ENCODE data around the gene ITGA11. TPM values are rescaled to one million over a fixed set of nuclear protein-coding genes. Genes with fewer than 3 reads are reported as not detected.

The ITGA11 gene
- total and polyA plus RNA-seq, 2 of the 4 experiments (the other 2 are of a cell fraction), result 4.1 to 6.6 TPM

DNA sequence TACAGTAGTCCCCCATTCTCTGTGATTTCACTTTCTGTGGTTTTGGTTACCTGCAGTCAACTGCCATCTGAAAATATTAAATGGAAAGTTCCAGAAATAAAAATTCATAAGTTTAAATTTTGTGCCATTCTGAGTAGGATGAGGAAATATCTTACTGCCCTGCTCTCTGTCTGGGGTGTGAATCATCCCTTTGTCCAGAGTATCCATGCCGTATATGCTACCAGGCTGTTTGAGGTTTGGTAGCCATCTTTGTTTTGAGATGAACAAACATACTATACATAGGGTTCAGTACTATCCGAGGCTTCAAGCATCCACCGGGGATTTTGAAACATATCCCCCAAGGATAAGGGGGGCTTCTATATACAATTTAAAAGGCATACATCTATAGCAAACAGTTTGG lies 170.7 kb downstream of the ITGA11 start:
- no peaks in the 10 kb centered on the region for H3K36me3 ChIP-seq (ENCODE audit: control insufficient read depth, insufficient read depth, low read length)
- BruUV-seq (replicated peaks), result no TSS peak
- H2BK5ac ChIP-seq (ENCODE audit: low read depth, low read length, poor library complexity, severe bottlenecking), result no peak overlapping the region
- no peak overlapping the region for H3K27ac ChIP-seq (ENCODE audit: insufficient read depth, low read length)
- TF ChIP-seq RCOR1 (IDR thresholded peaks at IDR 0.05; ENCODE audit: insufficient replicate concordance, low read length) (no peak), BHLHE40 (IDR thresholded peaks at IDR 0.05; ENCODE audit: low read depth, low read length) (no peak), CHD1 (IDR thresholded peaks at IDR 0.05; ENCODE audit: low read depth, low read length) (no peak), SMC3 (IDR thresholded peaks at IDR 0.05; ENCODE audit: low read depth, low read length) (no peak), RAD21 (IDR thresholded peaks at IDR 0.05; ENCODE audit: low read length) (no peak), NFE2L2 (IDR thresholded peaks at IDR 0.05; ENCODE audit: low read depth, low read length) (no peak), FOS (IDR thresholded peaks at IDR 0.05; ENCODE audit: low read depth, low read length) (no peak), MAFK (IDR thresholded peaks at IDR 0.05; ENCODE audit: low read depth, low read length) (no peak), CEBPB (IDR thresholded peaks at IDR 0.05; ENCODE audit: low read depth, low read length) (no peak), POLR2A (IDR thresholded peaks at IDR 0.05; ENCODE audit: low read depth, low read length) (no peak), MXI1 (IDR thresholded peaks at IDR 0.05; ENCODE audit: borderline replicate concordance, low read depth, low read length) (no peak)
- TF ChIP-seq, protein P1, sequence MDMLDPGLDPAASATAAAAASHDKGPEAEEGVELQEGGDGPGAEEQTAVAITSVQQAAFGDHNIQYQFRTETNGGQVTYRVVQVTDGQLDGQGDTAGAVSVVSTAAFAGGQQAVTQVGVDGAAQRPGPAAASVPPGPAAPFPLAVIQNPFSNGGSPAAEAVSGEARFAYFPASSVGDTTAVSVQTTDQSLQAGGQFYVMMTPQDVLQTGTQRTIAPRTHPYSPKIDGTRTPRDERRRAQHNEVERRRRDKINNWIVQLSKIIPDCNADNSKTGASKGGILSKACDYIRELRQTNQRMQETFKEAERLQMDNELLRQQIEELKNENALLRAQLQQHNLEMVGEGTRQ (IDR thresholded peaks at IDR 0.05; ENCODE audit: low read depth, low read length), result no peak
- no peak overlapping the region for H3K56ac ChIP-seq (ENCODE audit: extremely low read depth, insufficient read depth, low read length)
- no CpG with 5 or more reads among the region's 3 CpGs for WGBS, 2 experiments (ENCODE audit: extremely low coverage in 2 of 2, insufficient read length in 1 of 2)
- H3K4me3 ChIP-seq (ENCODE audit: insufficient read depth, low read depth, low read length), result no peak overlapping the region
- POLR2A ChIA-PET (ENCODE audit: unreplicated experiment), result no interaction called here
- no peak overlapping the region for H2BK120ac ChIP-seq (ENCODE audit: low read depth, low read length)
- CTCF ChIA-PET, result no interaction called here
- H4K5ac ChIP-seq (ENCODE audit: low read depth, low read length), result no peak overlapping the region
- H4K8ac ChIP-seq (ENCODE audit: low read depth in 2 of 2, low read length in 2 of 2), result no peak overlapping the region
- no peaks in the 10 kb centered on the region for H3K9me3 ChIP-seq (ENCODE audit: control insufficient read depth, insufficient read depth, low read length)
- no peak overlapping the region for H4K91ac ChIP-seq (ENCODE audit: insufficient read depth, low read depth, low read length)
- in situ Hi-C loops (cut with MboI; ENCODE audit: low sequenced_read_pairs) (no loop called here), dilution Hi-C loops (cut with HindIII; ENCODE audit: low sequenced_read_pairs, unreplicated experiment) (no loop called here), intact Hi-C loops (cut with micrococcal nuclease) (no loop called here)
- no peak overlapping the region for H3K4me2 ChIP-seq (ENCODE audit: low read depth, low read length)
- H3K14ac ChIP-seq (replicated peaks; ENCODE audit: low read depth, low read length), result no peak overlapping the region
- H3K4ac ChIP-seq (ENCODE audit: low read depth, low read length), result no peak overlapping the region
- DNase-seq (no peak), ATAC-seq (ENCODE audit: low read depth) (no peak)
- no peak overlapping the region for H2AFZ ChIP-seq (replicated peaks; ENCODE audit: low read length, poor library complexity)
- H3K23ac ChIP-seq (ENCODE audit: low read depth, low read length), result no peak overlapping the region
- 0 out of 2 replicates have a peak, but pooled peaks cover 1% of the 10 kb centered on the region for H3K27me3 ChIP-seq (ENCODE audit: control insufficient read depth, insufficient read depth, low read length)
- no peaks in the 10 kb centered on the region for H3K9me1 ChIP-seq (ENCODE audit: insufficient read depth, low read length)
- H4K20me1 ChIP-seq (ENCODE audit: insufficient read depth, low read length), result no peaks in the 10 kb centered on the region
- H2AK5ac ChIP-seq (ENCODE audit: low read depth, low read length), result no peak overlapping the region
- no peaks in the 10 kb centered on the region; the same call in 1 of the 2 replicates for H3K4me1 ChIP-seq (ENCODE audit: control insufficient read depth, insufficient read depth, low read length)
- H3K79me1 ChIP-seq (ENCODE audit: low read depth in 1 of 2, low read length in 2 of 2), result no peaks in the 10 kb centered on the region
- H2AK9ac ChIP-seq (replicated peaks; ENCODE audit: low read depth, low read length, poor library complexity), result no peak overlapping the region
- no peak overlapping the region for H2BK20ac ChIP-seq (ENCODE audit: low read depth, low read length)
- H2BK15ac ChIP-seq (ENCODE audit: low read depth, low read length), result no peak overlapping the region
- no peak overlapping the region for H3K9ac ChIP-seq (ENCODE audit: low read depth, low read length)
- no peak overlapping the region for H3K18ac ChIP-seq (ENCODE audit: low read depth, low read length)

Data from IMR-90 (cell line).